WTC11 (cell line): ENCODE measurements around the gene WWOX. TPM values are rescaled to one million over a fixed set of nuclear protein-coding genes. Genes with fewer than 3 reads are reported as not detected.

Experiments
- ATAC-seq: fragments of 200-7000 bp; cut with Tn5 transposase; 2 replicates; pipeline ENCODE4 v1.10.0; 2021; ENCODE audit warnings: mild to moderate bottlenecking, moderate library complexity
- CTCF ChIA-PET: fragments of 300-600 bp; sonication (Branson Sonifier 250); formaldehyde crosslinking; loops from one replicate; lab custom pipeline; 2021; ENCODE audit warnings: antibody characterized with exemption; lab: Charles Lee
- POLR2A ChIA-PET: fragments of 350-600 bp; sonication (Branson Sonifier 250); formaldehyde crosslinking; loops from one replicate; lab custom pipeline; 2021; ENCODE audit warnings: antibody characterized with exemption; lab: Charles Lee
- DNase-seq: peaks from one replicate; pipeline ENCODE4 v3.0.0; 2021; ENCODE audit warnings: low spot score
- H3K27ac Mint-ChIP-seq: 2 replicates; pipeline ENCODE4 v1.8.0; 2021; ENCODE audit warnings: mixed read lengths
- H3K27me3 Mint-ChIP-seq: 2 replicates; pipeline ENCODE4 v1.8.0; 2021; ENCODE audit warnings: low read depth, mild to moderate bottlenecking, moderate library complexity, mixed read lengths
- H3K36me3 Mint-ChIP-seq: 2 replicates; pipeline ENCODE4 v1.8.0; 2021; ENCODE audit warnings: mixed read lengths
- H3K4me1 Mint-ChIP-seq: 2 replicates; pipeline ENCODE4 v1.8.0; 2022; ENCODE audit warnings: mixed read lengths
- H3K4me3 Mint-ChIP-seq: 2 replicates; pipeline ENCODE4 v1.8.0; 2021; ENCODE audit warnings: mild to moderate bottlenecking, moderate library complexity, mixed read lengths
- H3K9me3 Mint-ChIP-seq: 2 replicates; pipeline ENCODE4 v1.8.0; 2021; ENCODE audit warnings: mixed read lengths
- AR ChIP-seq: fragments of 250-450 bp; sonication (Bioruptor Pico); IDR thresholded peaks from 2 replicates; pipeline ENCODE4 v1.9.0; 2021; ENCODE audit warnings: mild to moderate bottlenecking
- CDX4 ChIP-seq: fragments of 250-450 bp; sonication (Bioruptor Pico); IDR thresholded peaks from 2 replicates; pipeline ENCODE4 v1.9.0; 2021; ENCODE audit warnings: moderate library complexity, mild to moderate bottlenecking, inconsistent platforms, borderline replicate concordance
- E2F5 ChIP-seq: sonication (generic); formaldehyde crosslinking; IDR thresholded peaks from 2 replicates; pipeline ENCODE4 v1.8.1; 2022; ENCODE audit warnings: mild to moderate bottlenecking, moderate library complexity, missing genetic modification reagents
- ELF4 ChIP-seq: sonication (generic); formaldehyde crosslinking; IDR thresholded peaks from 2 replicates; pipeline ENCODE4 v1.8.1; 2022; ENCODE audit warnings: low read depth, mild to moderate bottlenecking, moderate library complexity, missing genetic modification reagents
- FOXP1 ChIP-seq: sonication (generic); formaldehyde crosslinking; IDR thresholded peaks from 2 replicates; pipeline ENCODE4 v1.8.0; 2022; ENCODE audit warnings: missing genetic modification reagents, mild to moderate bottlenecking, moderate library complexity, borderline replicate concordance
- FOXP4 ChIP-seq: sonication (generic); formaldehyde crosslinking; IDR thresholded peaks from 2 replicates; pipeline ENCODE4 v1.8.0; 2022; ENCODE audit warnings: mild to moderate bottlenecking, missing genetic modification reagents
- GABPB1 ChIP-seq: sonication (generic); formaldehyde crosslinking; IDR thresholded peaks from 2 replicates; pipeline ENCODE4 v1.8.1; 2023; ENCODE audit warnings: mild to moderate bottlenecking, missing genetic modification reagents
- GTF2I ChIP-seq: fragments of 250-450 bp; sonication (Bioruptor Pico); conservative IDR thresholded peaks from 2 replicates; pipeline ENCODE4 v1.4.0; 2021; ENCODE audit warnings: mild to moderate bottlenecking
- HMGA2 ChIP-seq: fragments of 250-450 bp; sonication (Bioruptor Pico); IDR thresholded peaks from 2 replicates; pipeline ENCODE4 v1.4.0; 2021; ENCODE audit warnings: mild to moderate bottlenecking, moderate library complexity
- JAZF1 ChIP-seq: fragments of 250-450 bp; sonication (Bioruptor Pico); IDR thresholded peaks from 2 replicates; pipeline ENCODE4 v1.9.0; 2021; ENCODE audit warnings: moderate library complexity, mild to moderate bottlenecking, inconsistent platforms
- NFATC4 ChIP-seq: fragments of 250-450 bp; sonication (Bioruptor Pico); IDR thresholded peaks from 2 replicates; pipeline ENCODE4 v1.9.0; 2021; ENCODE audit warnings: mild to moderate bottlenecking
- PRRX2 ChIP-seq: fragments of 250-450 bp; sonication (Bioruptor Pico); IDR thresholded peaks from 2 replicates; pipeline ENCODE4 v1.8.0; 2021; ENCODE audit warnings: mild to moderate bottlenecking
- RELA ChIP-seq: sonication (generic); formaldehyde crosslinking; IDR thresholded peaks from 2 replicates; pipeline ENCODE4 v1.8.1; 2022; ENCODE audit warnings: missing genetic modification reagents, mild to moderate bottlenecking, borderline replicate concordance
- SMAD3 ChIP-seq: sonication (generic); formaldehyde crosslinking; IDR thresholded peaks from 2 replicates; pipeline ENCODE4 v1.8.0; 2022; ENCODE audit warnings: missing genetic modification reagents, mild to moderate bottlenecking, borderline replicate concordance
- USF1 ChIP-seq: sonication (generic); formaldehyde crosslinking; IDR thresholded peaks from 2 replicates; pipeline ENCODE4 v1.8.0; 2022; ENCODE audit warnings: mild to moderate bottlenecking, missing genetic modification reagents
- ZNF138 ChIP-seq: sonication (generic); formaldehyde crosslinking; conservative IDR thresholded peaks from 2 replicates; pipeline ENCODE4 v1.8.1; 2022; ENCODE audit warnings: mild to moderate bottlenecking, moderate library complexity, missing genetic modification reagents
- ZNF423 ChIP-seq: fragments of 250-450 bp; sonication (Bioruptor Pico); IDR thresholded peaks from 2 replicates; pipeline ENCODE4 v2.1.2; 2022; ENCODE audit warnings: mild to moderate bottlenecking, moderate library complexity
- ZSCAN18 ChIP-seq: fragments of 250-450 bp; sonication (Bioruptor Pico); IDR thresholded peaks from 2 replicates; pipeline ENCODE4 v2.1.2; 2022; ENCODE audit warnings: mild to moderate bottlenecking, moderate library complexity
- total RNA-seq: library from RNA; stranded (reverse); gene quantifications from 3 replicates; pipeline ENCODE4 v1.2.3, GENCODE V29; 2021

The WWOX gene
- total RNA-seq, 1 experiment from 2014 or later = 15.7 TPM

- Mint-ChIP-seq H3K27me3 (no peaks in the 10 kb centered on the region; the same call in 1 of the 2 replicates), H3K36me3 (peaks cover 27% of the 10 kb centered on the region), H3K9me3 (peaks cover 32% of the 10 kb centered on the region), H3K4me3 (no peak overlapping the region), H3K27ac (no peak overlapping the region), H3K4me1 (no peaks in the 10 kb centered on the region; the same call in 1 of the 2 replicates)
- DNase-seq (no peak), ATAC-seq (no peak)
- CTCF ChIA-PET = no interaction called here
- TF ChIP-seq HMGA2 (CRISPR knock-in tag) = no peak
- POLR2A ChIA-PET = no interaction called here
These were observed 306.4 kb downstream of the WWOX start for GRCh38 chr16:78405833-78406232.

- Mint-ChIP-seq H3K9me3 (peaks cover 45% of the 10 kb centered on the region), H3K27me3 (no peaks in the 10 kb centered on the region; the same call in 1 of the 2 replicates), H3K4me1 (no peaks in the 10 kb centered on the region; the same call in 1 of the 2 replicates), H3K4me3 (no peak overlapping the region), H3K36me3 (peaks cover 34% of the 10 kb centered on the region), H3K27ac (no peak overlapping the region)
- no peak for TF ChIP-seq RELA
- POLR2A ChIA-PET = no interaction called here
- DNase-seq = no peak
- CTCF ChIA-PET = no interaction called here
- ATAC-seq = no peak
These were observed 307.7 kb downstream of the WWOX start for GRCh38 chr16:78407191-78407590.

- peaks cover 2% of the 10 kb centered on the region; the same call in 1 of the 2 replicates for H3K27me3 Mint-ChIP-seq
- POLR2A ChIA-PET = no interaction called here
- peaks cover 46% of the 10 kb centered on the region for H3K36me3 Mint-ChIP-seq
- H3K4me3 Mint-ChIP-seq = no peak overlapping the region
- H3K27ac Mint-ChIP-seq = no peak overlapping the region
- CTCF ChIA-PET = no interaction called here
- H3K4me1 Mint-ChIP-seq = peaks cover 15% of the 10 kb centered on the region
- TF ChIP-seq CDX4 (CRISPR knock-in tag) = no peak
- no peak for TF ChIP-seq FOXP4 (CRISPR knock-in tag)
- no peak for TF ChIP-seq PRRX2
- DNase-seq (no peak), ATAC-seq (no peak)
- peaks cover 54% of the 10 kb centered on the region for H3K9me3 Mint-ChIP-seq
These were observed 314.2 kb downstream of the WWOX start for GRCh38 chr16:78413651-78414050.

GRCh38 chr16:78415013-78415412 lies 315.6 kb downstream of the WWOX start:
- Mint-ChIP-seq H3K9me3 (peaks cover 48% of the 10 kb centered on the region), H3K4me3 (no peak overlapping the region), H3K36me3 (peaks cover 37% of the 10 kb centered on the region), H3K4me1 (peaks cover 15% of the 10 kb centered on the region), H3K27me3 (peaks cover 2% of the 10 kb centered on the region; the same call in 1 of the 2 replicates), H3K27ac (no peak overlapping the region)
- DNase-seq = no peak
- POLR2A ChIA-PET = no interaction called here
- TF ChIP-seq AR (no peak), ZSCAN18 (no peak), FOXP1 (CRISPR knock-in tag) (no peak), GTF2I (CRISPR knock-in tag) (no peak), SMAD3 (no peak), ELF4 (CRISPR knock-in tag) (no peak), CDX4 (CRISPR knock-in tag) (no peak), USF1 (CRISPR knock-in tag) (no peak), ZNF138 (no peak), GABPB1 (CRISPR knock-in tag) (no peak), ZNF423 (no peak), NFATC4 (CRISPR knock-in tag) (no peak), JAZF1 (no peak), E2F5 (no peak)
- ATAC-seq = no peak
- CTCF ChIA-PET = no interaction called here
